ENCODE data around the gene THBS3.

- TF ChIP-seq ELF4 (IDR thresholded peaks at IDR 0.05), result no peak
- TF ChIP-seq LEF1 (IDR thresholded peaks at IDR 0.05; ENCODE audit: borderline replicate concordance), result no peak
- TF ChIP-seq FOXM1 (IDR thresholded peaks at IDR 0.05; ENCODE audit: borderline replicate concordance), result no peak
- no peak for TF ChIP-seq SUZ12 (IDR thresholded peaks at IDR 0.05)
- no peak for TF ChIP-seq SP1 (IDR thresholded peaks at IDR 0.05)
- TF ChIP-seq L3MBTL2 (conservative IDR thresholded peaks at IDR 0.05), result no peak
- TF ChIP-seq TARDBP (IDR thresholded peaks at IDR 0.05), result no peak
Measured at GRCh38 chr1:155160128-155160527, 47.6 kb downstream of the THBS3 start.

All from HEK293T (cell line).